GM03348 (cell line): Measurements from ENCODE around the gene RAC3.

ENCODE experiments used
- DNase-seq: peaks from one replicate; pipeline ENCODE4 v3.0.0; 2012; ENCODE audit warnings: low spot score

Gene RAC3

GRCh38 chr17:82012640-82013295 lies 18.7 kb upstream of the RAC3 start:
- DNase-seq: no peak

GRCh38 chr17:82013341-82013740 lies 18.1 kb upstream of the RAC3 start:
- DNase-seq: no peak

- no peak for DNase-seq
Measured at GRCh38 chr17:82013772-82014321, 17.6 kb upstream of the RAC3 start.

GRCh38 chr17:82014432-82014831 lies 17.0 kb upstream of the RAC3 start:
- no peak for DNase-seq

- no peak for DNase-seq
Measured at GRCh38 chr17:82014971-82015310, 16.5 kb upstream of the RAC3 start.

GRCh38 chr17:82015311-82015971 lies 16.0 kb upstream of the RAC3 start:
- DNase-seq: no peak

- DNase-seq: no peak
Measured at GRCh38 chr17:82016061-82016874, 15.2 kb upstream of the RAC3 start.

- DNase-seq: no peak
Measured at GRCh38 chr17:82016875-82017459, 14.5 kb upstream of the RAC3 start.

- no peak for DNase-seq
Measured at GRCh38 chr17:82017612-82018151, 13.8 kb upstream of the RAC3 start.

- DNase-seq: no peak
Measured at GRCh38 chr17:82018152-82018988, 13.1 kb upstream of the RAC3 start.

GRCh38 chr17:82018989-82019689 lies 12.3 kb upstream of the RAC3 start:
- no peak for DNase-seq

GRCh38 chr17:82019690-82020571 lies 11.5 kb upstream of the RAC3 start:
- DNase-seq: peak; percentile 74

GRCh38 chr17:82020572-82021106 lies 10.8 kb upstream of the RAC3 start:
- no peak for DNase-seq

GRCh38 chr17:82021107-82021899 lies 10.2 kb upstream of the RAC3 start:
- peak; percentile 82 for DNase-seq

GRCh38 chr17:82021900-82022309 lies 9.6 kb upstream of the RAC3 start:
- DNase-seq: no peak

- DNase-seq: no peak
Measured at GRCh38 chr17:82022310-82022980, 9.0 kb upstream of the RAC3 start, which contains the start of gene CENPX. TSS of gene CENPX (minus strand) at chr17:82022878. CDS start at chr17:82022861, 17 bp downstream.

GRCh38 chr17:82022981-82023446 lies 8.5 kb upstream of the RAC3 start, which contains the start of gene LRRC45:
TSS of gene LRRC45 (plus strand) at chr17:82023305. CDS start at chr17:82023644, 339 bp downstream.
- DNase-seq: peak; percentile 100
